Measurements from ENCODE around the gene MAGEE1. TPM values are rescaled to one million over a fixed set of nuclear protein-coding genes. Genes with fewer than 3 reads are reported as not detected.

Gene MAGEE1, protein sequence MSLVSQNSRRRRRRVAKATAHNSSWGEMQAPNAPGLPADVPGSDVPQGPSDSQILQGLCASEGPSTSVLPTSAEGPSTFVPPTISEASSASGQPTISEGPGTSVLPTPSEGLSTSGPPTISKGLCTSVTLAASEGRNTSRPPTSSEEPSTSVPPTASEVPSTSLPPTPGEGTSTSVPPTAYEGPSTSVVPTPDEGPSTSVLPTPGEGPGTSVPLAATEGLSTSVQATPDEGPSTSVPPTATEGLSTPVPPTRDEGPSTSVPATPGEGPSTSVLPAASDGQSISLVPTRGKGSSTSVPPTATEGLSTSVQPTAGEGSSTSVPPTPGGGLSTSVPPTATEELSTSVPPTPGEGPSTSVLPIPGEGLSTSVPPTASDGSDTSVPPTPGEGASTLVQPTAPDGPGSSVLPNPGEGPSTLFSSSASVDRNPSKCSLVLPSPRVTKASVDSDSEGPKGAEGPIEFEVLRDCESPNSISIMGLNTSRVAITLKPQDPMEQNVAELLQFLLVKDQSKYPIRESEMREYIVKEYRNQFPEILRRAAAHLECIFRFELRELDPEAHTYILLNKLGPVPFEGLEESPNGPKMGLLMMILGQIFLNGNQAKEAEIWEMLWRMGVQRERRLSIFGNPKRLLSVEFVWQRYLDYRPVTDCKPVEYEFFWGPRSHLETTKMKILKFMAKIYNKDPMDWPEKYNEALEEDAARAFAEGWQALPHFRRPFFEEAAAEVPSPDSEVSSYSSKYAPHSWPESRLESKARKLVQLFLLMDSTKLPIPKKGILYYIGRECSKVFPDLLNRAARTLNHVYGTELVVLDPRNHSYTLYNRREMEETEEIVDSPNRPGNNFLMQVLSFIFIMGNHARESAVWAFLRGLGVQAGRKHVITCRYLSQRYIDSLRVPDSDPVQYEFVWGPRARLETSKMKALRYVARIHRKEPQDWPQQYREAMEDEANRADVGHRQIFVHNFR
- total RNA-seq = 1.5 and 3.2 TPM in 2 replicates

DNA sequence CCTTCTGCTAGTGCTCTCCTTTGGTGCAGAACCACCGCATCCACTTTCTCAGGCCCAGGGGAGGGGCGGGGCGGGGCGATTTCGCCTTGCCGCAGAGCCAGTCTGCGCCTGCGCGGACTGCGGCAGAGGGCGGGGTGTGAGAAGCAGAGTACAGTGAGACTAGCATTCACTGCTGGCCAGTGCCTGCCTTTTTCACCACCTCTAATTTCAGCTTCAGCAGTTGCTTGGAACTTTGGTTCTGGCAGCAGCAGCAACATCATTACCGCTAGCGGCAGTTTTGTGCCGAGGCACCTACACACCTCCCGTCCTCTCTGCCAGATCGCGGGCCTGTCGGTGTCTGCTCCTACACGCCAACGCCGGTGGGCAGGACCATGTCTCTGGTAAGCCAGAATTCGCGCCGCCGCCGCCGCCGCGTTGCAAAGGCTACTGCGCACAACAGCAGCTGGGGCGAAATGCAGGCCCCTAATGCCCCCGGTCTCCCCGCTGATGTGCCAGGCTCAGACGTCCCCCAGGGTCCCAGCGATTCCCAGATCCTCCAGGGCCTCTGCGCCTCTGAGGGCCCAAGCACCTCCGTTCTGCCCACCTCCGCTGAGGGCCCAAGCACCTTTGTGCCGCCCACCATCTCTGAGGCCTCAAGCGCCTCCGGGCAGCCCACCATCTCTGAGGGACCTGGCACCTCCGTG, at the start of gene MAGEE1:
TSS of gene MAGEE1 (plus strand) at position 151 of the 683 bp plus-strand sequence. CDS start at position 372, 221 bp downstream.

Measured in thoracic aorta endothelial cell (primary cell).